Measurements from ENCODE around the gene NUMA1.

Gene NUMA1

GRCh38 chr11:72005347-72006260 lies 74.7 kb downstream of the NUMA1 start:
- H3K27me3 ChIP-seq (ENCODE audit: insufficient read depth, poor library complexity, severe bottlenecking): no peaks in the 10 kb centered on the region
- H3K27ac ChIP-seq (ENCODE audit: poor library complexity, severe bottlenecking): no peak overlapping the region
- no peaks in the 10 kb centered on the region for H3K9me3 ChIP-seq (ENCODE audit: severe bottlenecking)
- H3K36me3 ChIP-seq (ENCODE audit: low read depth): peaks cover 79% of the 10 kb centered on the region
- ATAC-seq (ENCODE audit: low read depth) (no peak), DNase-seq (ENCODE audit: low spot score) (no peak)
- no peaks in the 10 kb centered on the region for H3K4me1 ChIP-seq (ENCODE audit: insufficient read depth, poor library complexity, severe bottlenecking)
- no peak overlapping the region for H3K4me3 ChIP-seq (ENCODE audit: severe bottlenecking)
- no peak for TF ChIP-seq CTCF (IDR thresholded peaks at IDR 0.05; ENCODE audit: poor library complexity, severe bottlenecking)

- Histone ChIP-seq H3K36me3 (ENCODE audit: low read depth) (peaks cover 73% of the 10 kb centered on the region), H3K27me3 (ENCODE audit: insufficient read depth, poor library complexity, severe bottlenecking) (no peaks in the 10 kb centered on the region), H3K9me3 (ENCODE audit: severe bottlenecking) (no peaks in the 10 kb centered on the region), H3K27ac (ENCODE audit: poor library complexity, severe bottlenecking) (no peak overlapping the region), H3K4me3 (ENCODE audit: severe bottlenecking) (no peak overlapping the region), H3K4me1 (ENCODE audit: insufficient read depth, poor library complexity, severe bottlenecking) (no peaks in the 10 kb centered on the region)
- no peak for TF ChIP-seq CTCF (IDR thresholded peaks at IDR 0.05; ENCODE audit: poor library complexity, severe bottlenecking)
- DNase-seq (ENCODE audit: low spot score): no peak
- no peak for ATAC-seq (ENCODE audit: low read depth)
Measured at GRCh38 chr11:72004515-72005346, 75.6 kb downstream of the NUMA1 start.

DNA sequence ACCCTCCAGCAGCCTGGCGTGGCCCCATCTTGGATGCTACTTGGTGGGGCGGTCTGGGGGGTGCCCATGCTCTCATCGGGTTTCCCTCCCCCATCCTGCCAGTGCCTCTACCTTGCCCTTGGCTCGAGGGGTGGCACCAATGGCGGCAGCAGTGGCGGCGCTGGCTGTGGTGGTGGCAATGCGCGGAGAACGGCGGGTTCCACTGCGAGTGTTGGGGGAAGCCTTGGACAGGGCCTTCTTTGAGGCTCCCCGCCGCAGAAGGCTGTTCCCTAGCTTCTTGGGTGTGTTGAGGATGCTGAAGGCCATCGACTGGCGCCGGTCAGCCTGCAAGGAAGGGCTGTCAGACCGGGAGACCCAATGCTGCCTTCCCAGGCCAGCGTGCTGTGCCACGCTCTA lies 76.6 kb downstream of the NUMA1 start:
- Histone ChIP-seq H3K27ac (ENCODE audit: poor library complexity, severe bottlenecking) (no peak overlapping the region), H3K36me3 (ENCODE audit: low read depth) (peaks cover 67% of the 10 kb centered on the region)
- TF ChIP-seq CTCF (IDR thresholded peaks at IDR 0.05; ENCODE audit: poor library complexity, severe bottlenecking): no peak

GRCh38 chr11:72002841-72003775 lies 77.2 kb downstream of the NUMA1 start:
- no peaks in the 10 kb centered on the region for H3K27me3 ChIP-seq (ENCODE audit: insufficient read depth, poor library complexity, severe bottlenecking)
- ATAC-seq (ENCODE audit: low read depth): no peak
- DNase-seq (ENCODE audit: low spot score): no peak
- H3K9me3 ChIP-seq (ENCODE audit: severe bottlenecking): no peaks in the 10 kb centered on the region
- H3K4me3 ChIP-seq (ENCODE audit: severe bottlenecking): no peak overlapping the region
- no peaks in the 10 kb centered on the region for H3K4me1 ChIP-seq (ENCODE audit: insufficient read depth, poor library complexity, severe bottlenecking)
- peaks cover 61% of the 10 kb centered on the region for H3K36me3 ChIP-seq (ENCODE audit: low read depth)
- no peak for TF ChIP-seq CTCF (IDR thresholded peaks at IDR 0.05; ENCODE audit: poor library complexity, severe bottlenecking)
- H3K27ac ChIP-seq (ENCODE audit: poor library complexity, severe bottlenecking): no peak overlapping the region

More for the DNA sequence above, 76.6 kb downstream of the NUMA1 start:
- DNase-seq (ENCODE audit: low spot score): no peak
- Histone ChIP-seq H3K9me3 (ENCODE audit: severe bottlenecking) (no peaks in the 10 kb centered on the region), H3K4me1 (ENCODE audit: insufficient read depth, poor library complexity, severe bottlenecking) (no peaks in the 10 kb centered on the region), H3K27me3 (ENCODE audit: insufficient read depth, poor library complexity, severe bottlenecking) (no peaks in the 10 kb centered on the region), H3K4me3 (ENCODE audit: severe bottlenecking) (no peak overlapping the region)
- ATAC-seq (ENCODE audit: low read depth): no peak
